GM21737 (cell line): Measurements from ENCODE around the gene MCF2L.
"Not testable (repeated sequence)": the region's sequence is repeated elsewhere in the genome, so short reads cannot be mapped to it uniquely, and the experiment has no call there.

ENCODE experiments used
- ATAC-seq: cut with Tn5 transposase; IDR thresholded peaks from one replicate; pipeline ENCODE4 v1.9.1; 2021; ENCODE audit warnings: mild to moderate bottlenecking, moderate library complexity; ENCODE audit not compliant: unreplicated experiment

MCF2L gene

DNA sequence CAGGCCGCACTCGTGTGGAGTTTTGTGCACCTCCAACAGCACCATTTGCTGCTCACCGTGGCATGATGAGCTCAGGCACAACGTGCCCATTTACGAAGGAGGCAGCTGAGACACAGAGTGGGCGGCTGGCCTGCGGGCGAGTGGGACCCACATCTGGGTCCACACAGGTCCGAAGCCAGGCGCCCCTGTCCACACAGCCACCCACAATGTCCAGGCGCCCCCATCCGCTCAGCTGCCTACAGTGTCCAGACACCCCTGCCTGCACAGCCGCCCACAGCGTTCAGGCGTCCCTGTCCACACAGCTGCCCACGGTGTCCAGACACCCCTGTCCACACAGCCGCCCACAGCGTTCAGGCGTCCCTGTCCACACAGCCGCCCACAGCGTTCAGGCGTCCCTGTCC is 94.1 kb downstream of the MCF2L start:
- ATAC-seq, result no peak

DNA sequence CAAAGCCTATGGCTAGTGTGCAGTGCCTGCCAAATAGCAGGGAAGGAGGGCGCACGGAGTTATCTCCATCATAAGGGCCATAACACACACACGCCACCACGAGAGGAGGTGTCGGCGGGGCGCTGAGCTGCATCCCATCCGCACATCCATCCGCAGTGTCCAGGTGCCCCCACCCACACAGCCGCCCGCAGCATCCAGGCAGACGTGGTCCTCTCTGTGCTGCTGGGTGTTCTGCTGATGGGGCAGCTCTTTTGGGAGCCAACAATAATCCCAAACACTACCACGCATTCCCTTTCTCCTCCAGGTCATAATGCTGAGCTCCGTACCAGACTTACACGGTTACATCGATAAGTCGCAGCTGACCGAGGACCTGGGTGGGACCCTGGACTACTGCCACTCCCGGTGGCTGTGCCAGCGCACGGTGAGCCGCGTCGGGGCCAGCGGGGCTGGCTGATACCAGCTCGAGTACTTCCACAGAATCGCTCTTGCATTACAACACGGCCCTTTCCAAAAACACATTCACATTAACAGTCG is 95.1 kb downstream of the MCF2L start:
- no peak for ATAC-seq

- no peak for ATAC-seq
These were observed 95.8 kb downstream of the MCF2L start for GRCh38 chr13:113064534-113065405.

DNA sequence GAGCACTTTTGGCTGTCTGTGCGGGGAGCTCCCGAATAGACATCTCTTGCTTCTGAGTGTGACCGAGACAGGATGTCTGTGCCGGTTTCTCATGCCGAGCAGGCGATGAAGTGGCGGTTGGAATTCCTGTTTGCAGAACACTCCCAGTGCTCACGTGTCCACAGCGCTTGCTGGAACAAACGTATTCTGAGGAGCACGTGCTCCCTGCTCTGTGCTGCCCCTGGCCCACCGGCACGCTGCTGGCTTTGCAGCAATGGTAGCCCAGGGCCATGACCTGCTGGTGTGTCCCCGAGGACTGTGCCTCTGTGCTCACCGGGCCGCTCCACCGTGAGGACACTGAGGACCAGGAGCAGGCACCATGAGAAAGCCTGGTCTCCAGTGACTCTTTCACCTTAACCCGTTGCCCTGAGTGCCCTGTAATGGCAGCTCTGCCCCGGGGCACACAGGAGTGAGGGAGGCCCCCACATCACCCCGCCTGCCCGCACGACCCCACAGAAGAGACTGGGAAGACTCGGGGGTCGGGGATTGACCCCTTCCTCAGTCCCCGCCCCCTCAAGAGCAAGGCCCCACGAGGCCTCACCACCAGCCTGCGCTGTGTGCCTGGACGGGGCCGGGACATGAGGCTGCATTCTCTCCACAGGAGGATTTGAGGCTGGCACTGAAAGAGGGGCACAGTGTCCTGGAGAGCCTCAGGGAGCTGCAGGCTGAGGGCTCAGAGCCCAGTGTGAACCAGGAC is 96.6 kb downstream of the MCF2L start:
- no peak for ATAC-seq

GRCh38 chr13:113066142-113066455 is 97.1 kb downstream of the MCF2L start:
- no peak for ATAC-seq

- ATAC-seq, result no peak
These were observed 97.7 kb downstream of the MCF2L start for GRCh38 chr13:113066746-113067145.

DNA sequence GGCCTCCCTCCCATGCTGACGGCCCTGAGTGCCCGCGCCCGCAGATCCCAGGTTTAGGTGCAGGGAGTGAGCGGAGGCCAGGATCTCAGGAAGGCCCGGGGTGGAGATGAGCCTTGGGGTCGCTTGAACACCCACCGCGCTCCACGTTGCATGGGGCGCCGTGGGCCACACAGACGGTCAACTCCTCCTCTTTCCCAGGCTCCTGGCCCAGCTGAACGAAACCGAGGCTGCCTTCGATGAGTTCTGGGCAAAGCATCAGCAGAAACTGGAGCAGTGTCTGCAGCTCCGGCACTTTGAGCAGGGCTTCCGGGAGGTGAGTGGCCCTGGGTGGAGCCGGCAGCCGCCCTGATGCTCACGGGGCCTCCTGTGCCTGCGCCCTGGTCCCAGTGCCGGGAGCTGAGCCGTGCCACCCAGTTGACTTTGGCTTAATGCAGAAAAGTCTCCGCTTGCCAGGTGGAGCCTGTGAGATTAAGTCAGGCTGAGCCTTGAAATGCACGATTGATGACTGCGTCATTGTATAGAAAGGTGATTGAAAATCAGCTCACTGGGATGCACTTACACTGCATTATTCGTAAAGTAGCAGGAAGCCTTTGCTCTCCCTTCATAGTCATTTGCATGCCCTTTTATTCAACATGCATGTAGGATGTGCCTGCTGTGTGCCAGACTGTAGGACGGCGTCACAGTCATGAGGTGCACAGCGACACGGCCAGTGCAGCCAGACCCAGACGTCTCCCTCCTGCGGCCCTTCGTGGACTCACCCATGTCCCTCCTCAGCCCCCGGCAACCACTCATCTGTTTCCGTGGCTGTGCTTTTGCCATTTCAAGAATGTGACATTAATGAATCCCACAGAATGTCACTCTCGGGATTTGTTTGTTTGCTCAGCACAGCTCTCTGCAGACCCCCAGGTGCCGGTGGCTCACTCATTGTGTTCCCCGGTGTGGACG is 101.1 kb downstream of the MCF2L start:
- ATAC-seq, result no peak

- no peak for ATAC-seq
These were observed 101.8 kb downstream of the MCF2L start for GRCh38 chr13:113070855-113071254.

- ATAC-seq, result no peak
These were observed 103.4 kb downstream of the MCF2L start for GRCh38 chr13:113072376-113072775.

- no peak for ATAC-seq
These were observed 104.9 kb downstream of the MCF2L start for GRCh38 chr13:113073942-113074341.

DNA sequence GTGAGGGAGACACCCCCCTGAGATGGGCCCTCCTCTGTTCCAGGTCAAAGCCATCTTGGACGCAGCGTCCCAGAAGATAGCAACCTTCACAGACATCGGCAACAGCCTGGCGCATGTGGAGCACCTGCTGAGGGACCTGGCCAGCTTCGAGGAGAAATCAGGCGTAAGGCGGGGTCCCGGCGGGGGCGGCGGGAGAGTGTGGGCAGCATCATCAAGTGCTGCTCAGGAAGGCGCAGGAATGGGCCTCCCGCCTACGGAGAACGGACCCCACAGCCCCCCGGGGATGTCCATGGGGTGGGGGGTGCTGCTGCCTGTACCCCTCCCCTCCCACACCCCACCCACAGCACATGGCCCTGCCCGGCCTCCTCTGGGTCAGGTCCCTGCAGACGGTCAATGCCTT is 105.4 kb downstream of the MCF2L start:
- ATAC-seq, result no peak

DNA sequence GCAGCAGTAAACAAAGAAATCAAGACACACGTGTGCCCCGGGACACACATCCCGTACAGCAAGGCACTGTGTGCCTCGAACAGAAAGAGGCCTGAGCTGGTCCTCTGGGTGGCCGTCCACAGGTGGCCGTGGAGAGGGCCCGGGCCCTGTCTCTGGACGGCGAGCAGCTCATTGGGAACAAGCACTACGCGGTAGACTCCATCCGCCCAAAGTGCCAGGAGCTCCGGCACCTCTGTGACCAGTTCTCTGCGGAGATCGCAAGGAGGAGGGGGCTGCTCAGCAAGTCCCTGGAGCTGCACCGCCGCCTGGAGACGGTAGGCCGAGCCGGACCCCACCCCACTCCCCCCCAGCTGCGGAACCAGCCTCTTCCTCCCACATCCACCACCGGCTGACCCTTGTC is 105.9 kb downstream of the MCF2L start:
- no peak for ATAC-seq

- no peak for ATAC-seq
These were observed 106.7 kb downstream of the MCF2L start for GRCh38 chr13:113075711-113076110.

GRCh38 chr13:113076681-113077401 is 107.8 kb downstream of the MCF2L start:
- no peak for ATAC-seq

- no peak for ATAC-seq
These were observed 108.5 kb downstream of the MCF2L start for GRCh38 chr13:113077566-113077952.

- no peak for ATAC-seq
These were observed 109.2 kb downstream of the MCF2L start for GRCh38 chr13:113077953-113078901.

DNA sequence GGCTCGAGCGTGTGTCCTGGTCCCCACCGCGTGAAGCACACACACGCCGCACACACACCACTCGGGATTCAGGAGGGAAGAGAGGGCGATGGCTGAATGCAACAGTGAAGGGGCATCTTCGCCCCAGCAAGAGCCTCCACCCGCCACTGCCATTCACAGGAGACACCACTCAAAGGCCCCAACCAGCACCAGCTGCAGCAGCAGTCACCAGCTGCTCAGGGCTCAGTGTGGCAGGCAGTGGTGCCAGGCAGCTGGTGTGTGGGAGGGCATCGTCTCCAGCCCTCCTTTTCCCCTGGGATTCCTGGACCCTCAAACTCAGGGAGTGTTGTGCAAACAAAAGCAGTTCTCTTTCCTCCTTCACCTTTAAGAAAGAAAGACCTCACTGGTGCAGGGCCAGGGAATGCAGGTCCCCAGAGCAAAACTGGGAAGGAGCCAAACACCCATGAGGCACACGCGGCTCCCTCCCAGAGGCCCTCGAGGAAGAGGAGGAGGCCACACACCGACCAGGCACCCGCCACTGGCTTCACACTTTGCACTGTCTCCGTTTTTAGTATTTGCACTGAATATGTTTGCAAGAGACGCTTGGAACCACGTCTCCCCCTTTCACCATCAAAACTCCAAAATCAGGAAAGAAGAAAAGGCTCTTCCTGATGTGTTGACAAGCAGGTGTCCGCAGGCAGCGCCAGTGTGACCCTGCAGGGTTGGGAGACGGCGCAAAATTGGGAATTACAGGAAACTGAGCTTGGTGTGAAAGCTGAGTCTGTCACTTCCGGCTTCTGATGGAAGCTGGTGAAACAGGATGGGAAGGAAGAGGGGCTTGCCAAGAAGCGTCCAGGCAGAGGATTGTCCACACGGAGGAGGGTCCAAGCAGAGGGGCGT is 110.1 kb downstream of the MCF2L start:
- ATAC-seq, result no peak

- not testable (repeated sequence) for ATAC-seq
These were observed 110.7 kb downstream of the MCF2L start for GRCh38 chr13:113079781-113080080.
